ENCODE results near the gene UNKL.
"Not testable (repeated sequence)": the region's sequence is repeated elsewhere in the genome, so short reads cannot be mapped to it uniquely, and the experiment has no call there.

The UNKL gene

GRCh38 chr16:1330931-1331711 is 83.4 kb downstream of the UNKL start:
- no peak for TF ChIP-seq CTCF (IDR thresholded peaks at IDR 0.05; ENCODE audit: low read depth, low read length, missing control alignments)
- no peak overlapping the region for H3K4me3 ChIP-seq (replicated peaks; ENCODE audit: low read depth, low read length)
- DNase-seq (ENCODE audit: extremely low read depth, low read depth): no peak

- H3K4me3 ChIP-seq (replicated peaks; ENCODE audit: low read depth, low read length): no peak overlapping the region
- no peak for DNase-seq (ENCODE audit: extremely low read depth, low read depth)
- peak; percentile 75 for TF ChIP-seq CTCF (IDR thresholded peaks at IDR 0.05; ENCODE audit: low read depth, low read length, missing control alignments)
Measured at GRCh38 chr16:1330260-1330914, 84.1 kb downstream of the UNKL start.

GRCh38 chr16:1328961-1329360 is 85.5 kb downstream of the UNKL start:
- not testable (repeated sequence) for H3K4me3 ChIP-seq (replicated peaks; ENCODE audit: low read depth, low read length); DNase-seq (ENCODE audit: extremely low read depth, low read depth)

GRCh38 chr16:1328136-1328535 is 86.4 kb downstream of the UNKL start:
- DNase-seq (ENCODE audit: extremely low read depth, low read depth); H3K4me3 ChIP-seq (replicated peaks; ENCODE audit: low read depth, low read length): not testable (repeated sequence)

GRCh38 chr16:1327619-1327947 is 86.9 kb downstream of the UNKL start:
- no peak for DNase-seq (ENCODE audit: extremely low read depth, low read depth)
- H3K4me3 ChIP-seq (replicated peaks; ENCODE audit: low read depth, low read length): no peak overlapping the region
- no peak for TF ChIP-seq CTCF (IDR thresholded peaks at IDR 0.05; ENCODE audit: low read depth, low read length, missing control alignments)

- no peak for TF ChIP-seq CTCF (IDR thresholded peaks at IDR 0.05; ENCODE audit: low read depth, low read length, missing control alignments)
- DNase-seq (ENCODE audit: extremely low read depth, low read depth): no peak
- no peak overlapping the region for H3K4me3 ChIP-seq (replicated peaks; ENCODE audit: low read depth, low read length)
Measured at GRCh38 chr16:1326946-1327618, 87.4 kb downstream of the UNKL start.

GRCh38 chr16:1326391-1326790 is 88.1 kb downstream of the UNKL start:
- TF ChIP-seq CTCF (IDR thresholded peaks at IDR 0.05; ENCODE audit: low read depth, low read length, missing control alignments): no peak
- H3K4me3 ChIP-seq (replicated peaks; ENCODE audit: low read depth, low read length): no peak overlapping the region
- DNase-seq (ENCODE audit: extremely low read depth, low read depth): no peak

All from HFF-Myc (cell line).